ENCODE measurements around the gene PLEKHB2. TPM values are rescaled to one million over a fixed set of nuclear protein-coding genes. Genes with fewer than 3 reads are reported as not detected.

Gene PLEKHB2
- total RNA-seq, 4 donors from 2014 or later: 40.4 to 52.9 (median 44.7) TPM

Small RNA genes within 50 kb of the gene (small RNA-seq; reads per million reads assigned to genes)
- 0 reads per million in 3 donors for gene AC009477.1

Other genes with a start within 250 kb of the PLEKHB2 start
- gene FAM168B, start 11.9 kb upstream of the PLEKHB2 start, total RNA-seq: 100 to 1,000 TPM; 155 to 193 (median 182) TPM
- not detected for gene POTEE, start 104.2 kb downstream of the PLEKHB2 start, total RNA-seq

Measured in esophagus muscularis mucosa (tissue), 4 donors.